BJ (cell line): ENCODE measurements around the gene SOX6. TPM values are rescaled to one million over a fixed set of nuclear protein-coding genes. Genes with fewer than 3 reads are reported as not detected.

Source experiments
- CTCF ChIA-PET: fragments of 350-600 bp; formaldehyde crosslinking; extraction: SDS; loops from one replicate; lab custom pipeline; 2021; ENCODE audit warnings: antibody characterized with exemption, inconsistent platforms; lab: Yijun Ruan, JAX
- POLR2A ChIA-PET: fragments of 300-600 bp; sonication (Branson Sonifier 250); formaldehyde crosslinking; extraction: SDS; loops from one replicate; lab custom pipeline; 2021; ENCODE audit warnings: antibody characterized with exemption; lab: Charles Lee
- DNase-seq: peaks from one replicate; pipeline ENCODE4 v3.0.0-alpha.2; 2011; ENCODE audit warnings: low read depth
- H3K27me3 ChIP-seq: 2 replicates; pipeline ENCODE4 v1.6.0; 2011; ENCODE audit warnings: low read length; ENCODE audit not compliant: control insufficient read depth, insufficient read depth
- H3K36me3 ChIP-seq: 2 replicates; pipeline ENCODE4 v1.5.1; 2011; ENCODE audit warnings: low read length; ENCODE audit not compliant: control insufficient read depth, insufficient read depth
- H3K4me3 ChIP-seq: 2 replicates; pipeline ENCODE4 v1.5.1; 2011; ENCODE audit warnings: low read depth, mild to moderate bottlenecking, control low read depth, low read length
- polyA plus RNA-seq: library from polyadenylated mRNA; depleted of rRNA; stranded (reverse); fragments of >200 nt; gene quantifications from 2 replicates; pipeline ENCODE4 v1.2.3, GENCODE V29; 2011
- TF ChIP-seq, protein P1 (sequence below): IDR thresholded peaks from 2 replicates; pipeline ENCODE4 v1.5.1; 2011; ENCODE audit warnings: low read depth, mild to moderate bottlenecking, control low read depth, inconsistent platforms, low read length, moderate library complexity; ENCODE audit not compliant: insufficient read depth

The SOX6 gene
- polyA plus RNA-seq, 1 experiment, result 1.9 TPM

DNA sequence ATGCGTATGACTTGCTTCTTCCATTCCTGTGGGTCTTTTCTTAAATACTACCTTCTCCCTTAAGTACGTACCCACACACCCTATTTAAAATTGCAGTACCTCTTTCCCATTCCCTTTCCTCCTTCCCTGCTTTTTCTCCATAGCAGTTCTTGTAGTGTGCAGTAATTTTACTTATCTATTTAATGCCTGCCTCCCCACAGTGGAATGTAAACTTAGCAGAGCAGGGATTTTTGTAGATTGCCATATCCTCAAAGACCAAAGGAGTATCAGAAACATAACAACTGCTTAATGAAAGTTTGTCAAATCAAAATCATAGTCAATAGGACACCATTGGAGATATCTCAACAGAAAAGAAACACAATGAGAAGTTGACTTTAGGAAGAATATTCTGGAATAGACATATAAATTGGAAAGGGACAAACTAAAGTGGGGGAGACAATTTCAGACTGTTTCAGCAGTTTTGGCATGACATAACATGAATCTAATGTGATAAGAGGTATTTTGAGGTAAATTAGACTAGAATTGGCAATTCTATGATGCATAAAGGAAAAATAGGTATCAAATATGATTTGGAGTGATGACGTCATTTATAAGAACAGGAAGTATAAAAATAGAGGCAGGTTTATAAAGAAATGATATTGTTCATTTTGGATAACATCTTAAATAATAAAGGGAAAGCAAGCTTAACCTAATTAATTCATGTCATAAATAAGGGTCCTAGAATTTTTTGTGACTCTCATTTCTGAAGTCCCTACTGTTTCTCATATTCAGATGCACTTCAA lies 188.4 kb downstream of the SOX6 start:
- CTCF ChIA-PET, result interaction anchor here (0.9 kb wide), 1 partner anchor 12 kb away, joined by 3 read pairs; no protein-coding TSS in a partner anchor
- H3K4me3 ChIP-seq, result no peak overlapping the region
- POLR2A ChIA-PET, result no interaction called here
- no peak for DNase-seq
- TF ChIP-seq, protein P1, sequence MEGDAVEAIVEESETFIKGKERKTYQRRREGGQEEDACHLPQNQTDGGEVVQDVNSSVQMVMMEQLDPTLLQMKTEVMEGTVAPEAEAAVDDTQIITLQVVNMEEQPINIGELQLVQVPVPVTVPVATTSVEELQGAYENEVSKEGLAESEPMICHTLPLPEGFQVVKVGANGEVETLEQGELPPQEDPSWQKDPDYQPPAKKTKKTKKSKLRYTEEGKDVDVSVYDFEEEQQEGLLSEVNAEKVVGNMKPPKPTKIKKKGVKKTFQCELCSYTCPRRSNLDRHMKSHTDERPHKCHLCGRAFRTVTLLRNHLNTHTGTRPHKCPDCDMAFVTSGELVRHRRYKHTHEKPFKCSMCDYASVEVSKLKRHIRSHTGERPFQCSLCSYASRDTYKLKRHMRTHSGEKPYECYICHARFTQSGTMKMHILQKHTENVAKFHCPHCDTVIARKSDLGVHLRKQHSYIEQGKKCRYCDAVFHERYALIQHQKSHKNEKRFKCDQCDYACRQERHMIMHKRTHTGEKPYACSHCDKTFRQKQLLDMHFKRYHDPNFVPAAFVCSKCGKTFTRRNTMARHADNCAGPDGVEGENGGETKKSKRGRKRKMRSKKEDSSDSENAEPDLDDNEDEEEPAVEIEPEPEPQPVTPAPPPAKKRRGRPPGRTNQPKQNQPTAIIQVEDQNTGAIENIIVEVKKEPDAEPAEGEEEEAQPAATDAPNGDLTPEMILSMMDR, result no peak
- H3K36me3 ChIP-seq, result no peaks in the 10 kb centered on the region
- no peaks in the 10 kb centered on the region for H3K27me3 ChIP-seq

- TF ChIP-seq, protein P1, result no peak
- H3K36me3 ChIP-seq, result no peaks in the 10 kb centered on the region
- H3K27me3 ChIP-seq, result no peaks in the 10 kb centered on the region
- no peak overlapping the region for H3K4me3 ChIP-seq
- no peak for DNase-seq
- ChIA-PET POLR2A (no interaction called here), CTCF (no interaction called here)
These were observed 189.8 kb downstream of the SOX6 start for GRCh38 chr11:16166571-16166970.

- ChIA-PET CTCF (no interaction called here), POLR2A (no interaction called here)
- Histone ChIP-seq H3K4me3 (no peak overlapping the region), H3K27me3 (no peaks in the 10 kb centered on the region), H3K36me3 (no peaks in the 10 kb centered on the region)
- no peak for DNase-seq
- TF ChIP-seq, protein P1, result no peak
These were observed 196.2 kb downstream of the SOX6 start for GRCh38 chr11:16160146-16160545.

GRCh38 chr11:16158426-16158994 lies 197.8 kb downstream of the SOX6 start:
- DNase-seq, result no peak
- no peaks in the 10 kb centered on the region for H3K36me3 ChIP-seq
- CTCF ChIA-PET, result no interaction called here
- no peaks in the 10 kb centered on the region for H3K27me3 ChIP-seq
- TF ChIP-seq, protein P1, result no peak
- POLR2A ChIA-PET, result no interaction called here
- no peak overlapping the region for H3K4me3 ChIP-seq

GRCh38 chr11:16157327-16157726 lies 199.0 kb downstream of the SOX6 start:
- CTCF ChIA-PET, result no interaction called here
- no peak for DNase-seq
- H3K27me3 ChIP-seq, result no peaks in the 10 kb centered on the region
- POLR2A ChIA-PET, result no interaction called here
- H3K36me3 ChIP-seq, result no peaks in the 10 kb centered on the region
- TF ChIP-seq, protein P1, result no peak
- no peak overlapping the region for H3K4me3 ChIP-seq
